DOHH2 (cell line): ENCODE results near the gene ADCY1.

Experiments used
- EZH2phosphoT487 ChIP-seq: fragments of 200-600 bp; sonication (generic); IDR thresholded peaks from 2 replicates; pipeline ENCODE4 v1.6.1; 2017; ENCODE audit warnings: borderline replicate concordance, mild to moderate bottlenecking, antibody characterized with exemption, low read length, moderate library complexity, mixed read lengths
- TF ChIP-seq, protein P1 (sequence below): fragments of 200-600 bp; sonication (generic); IDR thresholded peaks from one replicate; pipeline ENCODE4 v1.5.1; 2014; ENCODE audit warnings: antibody characterized with exemption, mild to moderate bottlenecking, low read depth, low read length; ENCODE audit not compliant: poor library complexity, severe bottlenecking

DNA sequence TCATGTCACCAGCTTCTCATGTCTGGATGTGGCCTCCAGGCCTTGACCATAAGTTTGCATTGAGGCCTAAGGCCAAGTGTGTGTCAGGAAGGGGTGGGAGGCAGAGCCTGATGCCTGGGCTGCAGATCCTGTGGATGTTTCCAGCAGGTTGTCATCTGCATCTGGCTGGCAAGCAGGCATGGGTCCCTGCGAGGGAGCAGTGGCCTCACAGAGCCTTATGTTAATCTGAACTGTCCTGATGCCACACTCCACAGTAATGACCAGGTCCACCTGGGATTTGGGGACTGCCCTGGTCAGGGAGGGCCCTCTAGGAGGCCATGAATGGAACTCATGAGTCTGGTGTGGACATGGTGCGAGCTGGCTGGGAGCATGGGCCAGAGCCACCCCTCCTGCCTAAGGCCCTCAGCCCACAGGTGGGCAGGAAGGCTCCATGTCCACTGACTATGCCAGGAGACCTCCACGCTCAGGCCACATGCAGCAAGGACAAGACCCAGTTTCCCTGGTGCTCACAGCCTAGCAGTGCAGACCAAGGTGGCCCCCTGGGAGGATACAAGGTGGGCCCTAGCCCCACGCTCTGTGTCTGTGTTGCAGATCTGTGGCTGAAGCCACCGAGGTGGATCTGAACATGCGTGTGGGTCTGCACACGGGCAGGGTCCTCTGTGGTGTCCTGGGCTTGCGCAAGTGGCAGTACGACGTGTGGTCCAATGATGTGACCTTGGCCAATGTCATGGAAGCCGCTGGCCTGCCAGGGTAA lies 83.1 kb downstream of the ADCY1 start:
- TF ChIP-seq, protein P1, sequence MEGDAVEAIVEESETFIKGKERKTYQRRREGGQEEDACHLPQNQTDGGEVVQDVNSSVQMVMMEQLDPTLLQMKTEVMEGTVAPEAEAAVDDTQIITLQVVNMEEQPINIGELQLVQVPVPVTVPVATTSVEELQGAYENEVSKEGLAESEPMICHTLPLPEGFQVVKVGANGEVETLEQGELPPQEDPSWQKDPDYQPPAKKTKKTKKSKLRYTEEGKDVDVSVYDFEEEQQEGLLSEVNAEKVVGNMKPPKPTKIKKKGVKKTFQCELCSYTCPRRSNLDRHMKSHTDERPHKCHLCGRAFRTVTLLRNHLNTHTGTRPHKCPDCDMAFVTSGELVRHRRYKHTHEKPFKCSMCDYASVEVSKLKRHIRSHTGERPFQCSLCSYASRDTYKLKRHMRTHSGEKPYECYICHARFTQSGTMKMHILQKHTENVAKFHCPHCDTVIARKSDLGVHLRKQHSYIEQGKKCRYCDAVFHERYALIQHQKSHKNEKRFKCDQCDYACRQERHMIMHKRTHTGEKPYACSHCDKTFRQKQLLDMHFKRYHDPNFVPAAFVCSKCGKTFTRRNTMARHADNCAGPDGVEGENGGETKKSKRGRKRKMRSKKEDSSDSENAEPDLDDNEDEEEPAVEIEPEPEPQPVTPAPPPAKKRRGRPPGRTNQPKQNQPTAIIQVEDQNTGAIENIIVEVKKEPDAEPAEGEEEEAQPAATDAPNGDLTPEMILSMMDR = no peak
- no peak for TF ChIP-seq EZH2phosphoT487
